ENCODE results near the gene IL2.

IL2 gene

DNA sequence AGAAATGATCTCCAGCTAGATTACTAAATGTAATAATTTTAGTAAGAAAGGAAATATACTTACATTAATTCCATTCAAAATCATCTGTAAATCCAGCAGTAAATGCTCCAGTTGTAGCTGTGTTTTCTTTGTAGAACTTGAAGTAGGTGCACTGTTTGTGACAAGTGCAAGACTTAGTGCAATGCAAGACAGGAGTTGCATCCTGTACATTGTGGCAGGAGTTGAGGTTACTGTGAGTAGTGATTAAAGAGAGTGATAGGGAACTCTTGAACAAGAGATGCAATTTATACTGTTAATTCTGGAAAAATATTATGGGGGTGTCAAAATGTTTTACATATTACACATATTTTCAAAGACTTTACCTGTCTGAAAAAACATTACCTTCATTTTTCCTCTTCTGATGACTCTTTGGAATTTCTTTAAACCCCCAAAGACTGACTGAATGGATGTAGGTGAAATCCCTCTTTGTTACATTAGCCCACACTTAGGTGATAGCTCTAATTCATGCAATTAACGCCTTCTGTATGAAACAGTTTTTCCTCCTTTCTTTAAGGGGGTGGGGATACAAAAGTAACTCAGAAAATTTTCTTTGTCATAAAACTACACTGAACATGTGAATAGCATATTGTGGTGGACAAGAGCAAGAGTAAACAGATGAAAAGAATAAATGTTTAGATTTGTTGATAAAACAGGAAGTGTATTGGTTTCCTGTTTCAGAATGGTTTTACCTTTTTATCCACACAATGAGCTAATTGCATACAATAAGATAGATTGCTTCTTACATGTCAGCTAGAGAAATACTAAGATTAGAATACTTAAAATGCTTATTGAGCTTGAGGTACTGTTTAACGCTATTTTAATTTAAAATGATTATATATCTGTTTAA, at the start of gene IL2:
IL2 (minus strand) TSS at position 495 of the 886 bp plus-strand sequence; CDS start at position 210, 285 bp downstream.
- no peak for DNase-seq (ENCODE audit: low spot score)

- DNase-seq (ENCODE audit: low spot score): no peak
Observed at GRCh38 chr4:122503214-122503613, 46.7 kb upstream of the IL2 start.

DNA sequence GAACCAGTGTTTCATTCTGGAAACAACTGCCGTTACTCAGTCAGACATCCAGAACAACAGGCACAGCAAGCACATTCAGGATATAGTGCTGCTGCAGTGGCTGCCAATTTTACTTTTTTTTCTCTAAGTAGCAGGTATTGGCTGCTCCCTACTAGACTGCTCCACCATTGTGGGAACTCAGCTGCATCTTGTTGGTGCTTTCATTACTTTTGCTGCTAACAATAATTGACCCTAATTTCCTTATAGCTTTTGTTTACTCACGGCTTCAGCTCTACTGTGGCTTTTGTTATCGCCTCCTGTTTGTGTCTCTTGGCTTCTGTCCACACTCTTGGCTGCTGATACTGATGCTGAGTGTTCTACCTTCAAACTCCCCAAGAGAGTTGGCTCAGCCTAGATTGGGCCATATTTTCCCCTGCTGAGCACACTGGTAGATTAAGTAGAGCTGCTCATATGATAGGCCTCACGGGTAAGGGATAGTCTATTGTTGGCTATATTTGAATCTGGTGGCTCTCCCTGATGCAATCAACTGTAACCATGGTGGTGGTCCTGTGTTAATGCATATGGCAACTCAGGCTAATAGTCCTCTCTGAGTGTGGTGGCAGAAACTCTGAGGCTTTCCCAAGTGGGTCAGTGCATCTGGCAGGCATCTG, 44.5 kb upstream of the IL2 start:
- no peak for DNase-seq (ENCODE audit: low spot score)

DNA sequence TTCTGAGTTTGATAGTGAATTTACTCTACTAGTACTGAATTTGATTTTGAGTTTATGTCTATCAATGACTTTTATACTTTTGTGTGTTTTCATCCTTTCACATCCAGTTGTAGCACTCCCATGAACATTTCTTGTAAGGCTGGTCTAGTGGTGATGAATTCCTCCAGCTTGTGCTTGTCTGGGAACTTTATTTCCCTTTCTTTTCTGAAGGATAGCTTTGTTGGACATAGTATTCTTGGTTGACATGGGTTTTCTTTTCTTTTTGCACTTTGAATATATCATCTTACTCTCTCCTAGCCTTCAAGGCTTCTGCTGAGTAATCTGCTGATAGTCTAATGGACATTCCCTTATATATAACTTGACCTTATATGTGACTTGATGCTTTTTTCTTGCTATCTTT, 32.5 kb upstream of the IL2 start:
- DNase-seq (ENCODE audit: low spot score): no peak

DNA sequence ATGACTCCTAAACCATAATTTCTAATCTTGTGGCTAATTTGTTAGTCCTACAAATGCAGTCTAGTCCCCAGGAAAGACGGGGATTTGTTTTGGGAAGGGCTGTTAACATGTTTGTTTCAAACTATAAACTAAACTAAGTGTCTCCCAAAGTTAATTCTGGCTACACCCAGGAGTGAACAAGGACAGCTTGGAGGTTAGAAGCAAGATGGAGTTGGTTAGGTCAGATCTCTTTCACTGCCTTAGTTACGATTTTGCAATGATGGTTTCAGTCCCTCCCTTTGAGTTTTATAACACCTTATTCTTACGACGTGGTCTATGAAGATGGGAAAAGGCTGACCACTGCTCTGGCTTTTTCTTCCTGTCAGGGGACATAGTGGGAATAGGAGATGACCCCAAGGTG, 27.0 kb upstream of the IL2 start:
- no peak for DNase-seq (ENCODE audit: low spot score)

DNA sequence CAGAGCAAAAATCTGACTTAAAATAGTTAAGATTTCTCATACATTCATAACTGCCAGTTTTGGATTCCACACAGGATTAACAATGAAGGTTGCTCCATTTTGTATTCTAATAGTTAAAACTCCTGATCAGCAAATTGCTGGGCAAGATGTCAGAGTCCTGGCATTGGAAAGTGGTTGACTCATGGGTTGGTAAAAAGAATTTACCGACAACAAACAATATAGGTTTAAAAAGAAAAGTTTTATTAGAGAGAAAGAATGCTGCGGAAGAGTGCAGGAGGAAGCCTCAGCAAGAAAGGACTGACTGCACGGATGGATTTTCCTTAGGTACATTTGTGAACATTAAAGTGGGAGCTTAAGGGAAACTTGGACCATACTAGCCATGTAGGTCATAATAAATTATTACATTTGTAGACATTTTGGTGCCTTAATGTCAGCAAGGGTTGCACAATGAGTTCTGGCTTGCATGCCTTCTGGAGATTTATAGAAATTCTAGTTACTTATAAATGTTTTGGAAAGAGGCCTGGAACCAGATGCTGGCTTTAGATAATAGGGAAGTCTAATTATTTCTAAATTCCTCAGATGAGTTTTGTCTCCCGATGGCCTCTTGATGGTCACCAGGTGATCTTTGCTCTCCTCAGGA, 25.4 kb upstream of the IL2 start:
- DNase-seq (ENCODE audit: low spot score): no peak

DNA sequence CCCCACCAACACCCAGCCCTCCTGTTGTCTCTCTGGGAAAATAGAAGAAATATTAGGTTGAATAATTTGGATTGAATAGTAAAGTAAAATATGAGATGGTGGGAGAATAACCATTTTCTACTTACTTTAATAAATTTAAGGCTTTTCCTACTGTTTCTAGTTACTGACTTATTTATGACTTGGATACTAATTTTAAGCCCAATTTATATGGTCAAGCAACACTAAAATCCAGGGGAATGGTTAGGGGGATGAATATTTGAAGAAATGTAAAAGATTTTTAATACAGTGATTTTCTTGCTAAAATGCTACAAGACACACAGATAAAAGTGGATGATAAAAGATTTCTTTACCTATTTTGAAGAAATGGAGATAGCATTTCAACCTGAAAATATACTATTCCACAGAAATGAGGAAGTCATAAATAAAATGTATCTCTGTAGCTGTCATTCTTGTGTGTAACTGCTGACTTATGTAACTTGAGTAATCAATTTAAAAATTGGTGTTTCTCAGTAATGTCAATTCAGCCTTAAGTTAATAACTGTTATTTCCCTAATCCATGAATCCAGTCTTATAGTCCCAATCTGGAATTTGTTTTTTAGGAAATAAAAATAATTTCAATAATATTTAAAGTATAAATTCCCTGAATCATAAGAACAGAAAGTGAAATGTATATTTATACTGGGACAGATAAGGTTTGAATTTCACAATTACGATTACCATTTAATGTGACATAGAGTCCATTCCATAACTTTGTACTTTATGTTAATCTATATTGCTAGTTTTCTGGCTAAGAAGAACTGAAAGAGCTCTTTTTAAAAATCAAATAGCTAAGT, 24.3 kb upstream of the IL2 start:
- no peak for DNase-seq (ENCODE audit: low spot score)

DNA sequence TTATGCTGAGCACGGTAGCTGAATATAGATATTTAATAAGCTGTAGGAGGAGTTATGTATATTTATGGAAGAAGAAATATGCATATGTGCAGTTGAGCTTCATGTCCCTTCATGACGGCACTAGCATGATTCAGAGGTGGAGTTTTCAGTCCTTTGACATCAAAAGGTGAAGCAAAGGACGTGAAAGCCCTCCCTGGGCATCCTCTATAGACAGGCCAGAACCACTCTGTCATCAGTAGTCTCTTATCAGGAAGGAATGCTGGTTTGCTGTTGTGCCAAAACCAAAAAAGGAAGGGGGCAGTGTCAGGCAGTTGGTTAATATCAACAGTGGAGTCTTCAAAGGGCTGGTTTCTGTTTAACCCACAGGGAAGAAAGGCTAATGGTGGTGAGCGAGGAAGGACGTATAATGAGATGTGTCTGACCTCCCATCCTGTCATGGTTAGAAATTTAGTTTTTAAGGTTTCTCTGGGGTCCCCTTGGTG, 23.5 kb upstream of the IL2 start:
- DNase-seq (ENCODE audit: low spot score): no peak

- no peak for DNase-seq (ENCODE audit: low spot score)
Observed at GRCh38 chr4:122476745-122477144, 20.2 kb upstream of the IL2 start.

GRCh38 chr4:122476126-122476525, 19.6 kb upstream of the IL2 start:
- no peak for DNase-seq (ENCODE audit: low spot score)

DNA sequence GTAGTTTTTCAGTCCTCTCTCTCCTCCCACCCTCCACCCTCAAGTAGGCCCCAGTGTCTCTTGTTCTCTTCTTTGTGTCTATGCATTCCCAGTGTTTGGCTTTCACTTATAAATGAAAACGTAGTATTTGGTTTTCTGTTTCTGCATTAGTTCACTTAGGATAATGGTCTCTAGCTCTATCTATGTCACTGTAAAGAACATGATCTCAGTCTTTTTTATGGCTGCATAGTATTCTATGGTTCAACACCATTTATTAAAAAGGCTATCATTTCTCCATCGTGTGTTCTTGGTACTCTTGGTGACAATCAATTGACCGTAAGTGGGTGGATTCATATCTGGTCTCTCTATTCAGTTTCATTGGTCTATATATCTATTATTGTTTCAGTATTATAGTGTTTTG, 18.7 kb upstream of the IL2 start:
- DNase-seq (ENCODE audit: low spot score): no peak

- no peak for DNase-seq (ENCODE audit: low spot score)
Observed at GRCh38 chr4:122469457-122469856, 12.9 kb upstream of the IL2 start.

DNA sequence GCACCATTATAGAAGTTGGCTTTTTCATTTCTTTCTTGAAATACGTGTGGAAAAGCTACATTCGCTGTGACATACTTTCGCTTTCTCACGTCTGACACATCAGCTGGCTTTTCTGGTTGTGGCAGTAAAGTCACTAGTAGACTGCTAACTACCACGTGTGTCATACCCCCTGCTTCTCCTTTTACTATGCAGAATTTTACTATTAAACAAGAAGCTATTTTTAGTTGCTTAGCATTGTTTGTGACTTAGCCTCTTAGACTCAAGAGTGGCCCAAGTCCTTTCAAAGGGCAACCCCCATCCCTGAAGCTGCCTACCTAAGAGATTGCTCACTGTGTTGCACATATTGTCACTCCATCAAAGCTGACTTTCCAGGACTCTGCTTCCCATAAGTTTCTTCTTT, 2.1 kb upstream of the IL2 start:
- DNase-seq (ENCODE audit: low spot score): no peak

DNA sequence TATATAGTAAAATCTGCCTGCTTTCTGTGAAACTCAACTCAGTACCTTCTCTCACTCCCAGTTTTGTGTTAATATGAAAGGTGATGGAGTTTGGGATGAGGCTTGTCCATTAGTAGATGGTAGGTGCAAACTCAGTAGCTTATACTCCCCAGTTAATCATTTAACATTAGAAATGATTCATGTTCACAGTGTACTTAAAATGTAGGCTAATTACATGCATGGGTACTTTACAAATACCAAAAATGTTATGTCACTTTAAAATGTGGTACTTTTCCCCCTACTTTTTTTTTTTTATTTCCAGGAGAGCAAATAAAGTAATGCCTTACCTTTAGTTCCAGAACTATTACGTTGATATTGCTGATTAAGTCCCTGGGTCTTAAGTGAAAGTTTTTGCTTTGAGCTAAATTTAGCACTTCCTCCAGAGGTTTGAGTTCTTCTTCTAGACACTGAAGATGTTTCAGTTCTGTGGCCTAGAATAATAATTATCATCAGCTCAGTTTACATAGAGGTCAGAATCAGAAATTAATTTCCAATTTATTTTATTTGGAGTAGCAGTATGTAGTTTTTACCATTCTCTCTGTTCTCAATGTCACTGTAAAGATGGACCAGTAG, 3.0 kb downstream of the IL2 start:
- no peak for DNase-seq (ENCODE audit: low spot score)

GRCh38 chr4:122450847-122451246, 5.7 kb downstream of the IL2 start:
- no peak for DNase-seq (ENCODE audit: low spot score)

DNA sequence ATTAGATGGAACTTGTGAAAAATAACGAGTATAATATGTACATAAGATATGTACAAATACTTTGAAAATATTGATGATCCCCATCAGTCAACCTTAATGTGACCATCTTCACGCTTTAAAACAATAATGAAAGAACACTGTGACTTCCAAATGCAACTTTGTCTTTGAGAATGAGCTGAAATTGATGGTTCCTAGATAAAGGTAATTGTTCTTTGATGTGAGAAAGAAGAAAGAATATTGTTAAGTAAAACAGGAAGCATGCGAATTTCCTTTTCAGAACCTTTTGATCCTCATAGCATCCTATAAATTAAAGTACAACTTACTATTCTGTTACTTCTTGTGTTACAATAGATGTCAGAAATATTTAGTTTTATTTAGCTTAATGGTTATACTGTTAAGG, 22.2 kb downstream of the IL2 start:
- DNase-seq (ENCODE audit: low spot score): no peak

- no peak for DNase-seq (ENCODE audit: low spot score)
Observed at GRCh38 chr4:122431351-122431750, 25.2 kb downstream of the IL2 start.

- DNase-seq (ENCODE audit: low spot score): no peak
Observed at GRCh38 chr4:122423246-122423645, 33.3 kb downstream of the IL2 start.

DNA sequence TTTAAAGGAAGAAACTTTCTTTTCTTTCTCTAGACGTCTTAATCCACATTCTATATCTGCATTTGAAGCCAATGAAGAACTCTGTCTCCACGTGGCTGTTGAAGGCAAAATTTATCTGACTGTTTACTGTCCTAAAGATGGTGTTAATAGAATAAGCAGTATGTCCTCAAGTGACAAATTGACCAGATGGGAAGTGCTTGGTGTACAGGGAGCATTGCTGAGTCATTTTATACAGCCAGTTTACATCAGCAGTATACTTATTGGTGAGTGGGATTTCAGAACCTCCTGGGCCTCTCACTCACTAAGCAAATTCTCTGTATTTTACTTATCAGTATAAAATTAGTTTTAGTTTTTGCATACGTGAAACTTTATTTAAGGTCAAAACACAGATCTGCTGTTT, 44.0 kb downstream of the IL2 start:
- DNase-seq (ENCODE audit: low spot score): no peak

DNA sequence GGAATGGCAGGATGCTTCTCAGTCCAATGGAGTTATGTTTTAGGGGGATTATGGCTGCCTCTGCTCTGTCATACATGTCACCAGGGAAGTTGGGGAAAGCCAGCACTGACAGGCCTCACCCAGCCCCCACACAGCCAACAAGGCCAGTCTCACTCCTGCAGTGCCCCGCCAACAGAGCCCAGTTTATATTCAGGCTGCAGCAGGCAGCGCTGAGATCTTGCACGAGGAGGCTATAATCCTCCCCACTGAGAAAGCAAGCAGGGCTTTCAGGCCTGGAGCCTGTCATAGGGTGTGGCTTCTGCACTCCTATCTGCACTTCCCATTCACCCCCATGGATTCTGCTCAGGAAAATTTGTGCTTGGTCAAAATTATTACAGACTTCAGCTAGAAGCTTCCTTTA, 52.7 kb downstream of the IL2 start:
- DNase-seq (ENCODE audit: low spot score): no peak
